ENCODE measurements around the gene PRSS8. TPM values are rescaled to one million over a fixed set of nuclear protein-coding genes. Genes with fewer than 3 reads are reported as not detected.
"Not testable (repeated sequence)": the region's sequence is repeated elsewhere in the genome, so short reads cannot be mapped to it uniquely, and the experiment has no call there.

Gene PRSS8
- total RNA-seq, 2 experiments from 2014 or later = 0.17 TPM; not detected in 1

- no peak for DNase-seq
- ChIA-PET CTCF (interaction anchor here (0.6 to 1.5 kb wide), 3 partner anchors 14 to 315 kb away, joined by 3 to 5 read pairs (median 3); partner anchors contain the start of gene ZNF668), POLR2A (interaction anchor here (1.5 kb wide), 1 partner anchor 11 kb away, joined by 3 read pairs; the partner anchor contains the start of gene KAT8)
- no peaks in the 10 kb centered on the region for H3K27me3 Mint-ChIP-seq
- peak overlapping the region; percentile 77 for H3K4me3 Mint-ChIP-seq
- peaks cover 18% of the 10 kb centered on the region for H3K36me3 Mint-ChIP-seq (ENCODE audit: low read depth)
- H3K27ac Mint-ChIP-seq = peak overlapping the region; percentile 85
- H3K9me3 Mint-ChIP-seq = no peaks in the 10 kb centered on the region
- H3K4me1 Mint-ChIP-seq = peaks cover 29% of the 10 kb centered on the region
Measured at GRCh38 chr16:31106509-31107464, 28.7 kb downstream of the PRSS8 start.

- Mint-ChIP-seq H3K27ac (peak overlapping the region; percentile 46), H3K9me3 (no peaks in the 10 kb centered on the region), H3K4me1 (peaks cover 26% of the 10 kb centered on the region), H3K27me3 (no peaks in the 10 kb centered on the region), H3K36me3 (ENCODE audit: low read depth) (peaks cover 13% of the 10 kb centered on the region), H3K4me3 (no peak overlapping the region)
- ChIA-PET CTCF (no interaction called here), POLR2A (no interaction called here)
- DNase-seq = peak; percentile 76
Measured at GRCh38 chr16:31105677-31106213, 29.8 kb downstream of the PRSS8 start.

- not testable (repeated sequence) for H3K36me3 Mint-ChIP-seq (ENCODE audit: low read depth); DNase-seq; H3K4me1 Mint-ChIP-seq; H3K27ac Mint-ChIP-seq; H3K27me3 Mint-ChIP-seq; H3K4me3 Mint-ChIP-seq; H3K9me3 Mint-ChIP-seq
- ChIA-PET CTCF (interaction anchor here (0.6 to 2.2 kb wide), 8 partner anchors 11 to 157 kb away, joined by 3 to 10 read pairs (median 4); no protein-coding TSS in a partner anchor), POLR2A (interaction anchor here (0.5 kb wide), 1 partner anchor 243 kb away, joined by 3 read pairs; no protein-coding TSS in a partner anchor)
Measured at GRCh38 chr16:31100876-31101641, 34.5 kb downstream of the PRSS8 start.

- no peak for DNase-seq
- Mint-ChIP-seq H3K4me1 (peaks cover 10% of the 10 kb centered on the region), H3K27me3 (no peaks in the 10 kb centered on the region), H3K36me3 (ENCODE audit: low read depth) (no peaks in the 10 kb centered on the region), H3K9me3 (no peaks in the 10 kb centered on the region), H3K27ac (no peak overlapping the region), H3K4me3 (no peak overlapping the region)
- ChIA-PET POLR2A (interaction anchor here (0.5 kb wide), 1 partner anchor 244 kb away, joined by 3 read pairs; no protein-coding TSS in a partner anchor), CTCF (interaction anchor here (0.6 to 2.2 kb wide), 7 partner anchors 12 to 44 kb away, joined by 3 to 10 read pairs (median 4); partner anchors contain the start of gene KAT8)
Measured at GRCh38 chr16:31099860-31100638, 35.5 kb downstream of the PRSS8 start.

- peak within 1 kb of the TSS; percentile 94 for H3K27ac Mint-ChIP-seq
- H3K27me3 Mint-ChIP-seq = no peaks in the 10 kb centered on the region
- peak; percentile 91 for DNase-seq
- no peaks in the 10 kb centered on the region for H3K9me3 Mint-ChIP-seq
- H3K36me3 Mint-ChIP-seq (ENCODE audit: low read depth) = peaks cover 8% of the 10 kb centered on the region
- POLR2A ChIA-PET = no interaction called here
- H3K4me1 Mint-ChIP-seq = peaks cover 33% of the 10 kb centered on the region
- H3K4me3 Mint-ChIP-seq = peak within 1 kb of the TSS; percentile 93
- CTCF ChIA-PET = interaction anchor here (0.7 to 2.5 kb wide), 6 partner anchors 10 to 152 kb away, joined by 3 to 13 read pairs (median 3); partner anchors contain the start of genes ZNF646 and ZNF668
Measured at GRCh38 chr16:31094424-31095120, 41.0 kb downstream of the PRSS8 start, which contains the start of gene VKORC1. Gene VKORC1, minus strand, starts transcription at chr16:31094797. Its CDS starts 68 bp downstream, at chr16:31094729.

- peak overlapping the region; percentile 94 for H3K27ac Mint-ChIP-seq
- H3K36me3 Mint-ChIP-seq (ENCODE audit: low read depth) = peaks cover 11% of the 10 kb centered on the region
- no peak for DNase-seq
- ChIA-PET POLR2A (no interaction called here), CTCF (interaction anchor here (1.0 to 2.5 kb wide), 5 partner anchors 10 to 152 kb away, joined by 3 to 13 read pairs (median 3); partner anchors contain the start of genes ZNF646 and ZNF668)
- H3K4me1 Mint-ChIP-seq = peaks cover 33% of the 10 kb centered on the region
- H3K27me3 Mint-ChIP-seq = no peaks in the 10 kb centered on the region
- no peaks in the 10 kb centered on the region for H3K9me3 Mint-ChIP-seq
- H3K4me3 Mint-ChIP-seq = peak overlapping the region; percentile 93
Measured at GRCh38 chr16:31094088-31094423, 41.5 kb downstream of the PRSS8 start.

GRCh38 chr16:31093132-31093703 lies 42.3 kb downstream of the PRSS8 start:
- no peaks in the 10 kb centered on the region for H3K9me3 Mint-ChIP-seq
- ChIA-PET POLR2A (no interaction called here), CTCF (interaction anchor here (1.0 to 2.6 kb wide), 6 partner anchors 18 to 152 kb away, joined by 3 to 13 read pairs (median 8); partner anchors contain the start of genes ZNF646 and ZNF668)
- no peak for DNase-seq
- H3K4me1 Mint-ChIP-seq = peaks cover 33% of the 10 kb centered on the region
- peak overlapping the region; percentile 66 for H3K4me3 Mint-ChIP-seq
- peaks cover 12% of the 10 kb centered on the region for H3K36me3 Mint-ChIP-seq (ENCODE audit: low read depth)
- H3K27me3 Mint-ChIP-seq = no peaks in the 10 kb centered on the region
- peak overlapping the region; percentile 74 for H3K27ac Mint-ChIP-seq

- Mint-ChIP-seq H3K27me3 (no peaks in the 10 kb centered on the region), H3K27ac (peak overlapping the region; percentile 54), H3K36me3 (ENCODE audit: low read depth) (peaks cover 13% of the 10 kb centered on the region), H3K4me3 (peak overlapping the region; percentile 42), H3K9me3 (no peaks in the 10 kb centered on the region), H3K4me1 (peaks cover 33% of the 10 kb centered on the region)
- DNase-seq = no peak
- POLR2A ChIA-PET = no interaction called here
- CTCF ChIA-PET = interaction anchor here (1.6 to 2.6 kb wide), 4 partner anchors 19 to 151 kb away, joined by 7 to 13 read pairs (median 8); partner anchors contain the start of genes ZNF646 and ZNF668
Measured at GRCh38 chr16:31092330-31092729, 43.2 kb downstream of the PRSS8 start.

GRCh38 chr16:31090540-31090939 lies 45.0 kb downstream of the PRSS8 start:
- no peaks in the 10 kb centered on the region for H3K27me3 Mint-ChIP-seq
- peaks cover 14% of the 10 kb centered on the region for H3K36me3 Mint-ChIP-seq (ENCODE audit: low read depth)
- H3K4me1 Mint-ChIP-seq = peaks cover 27% of the 10 kb centered on the region
- H3K9me3 Mint-ChIP-seq = no peaks in the 10 kb centered on the region
- CTCF ChIA-PET = no interaction called here
- DNase-seq = no peak
- H3K27ac Mint-ChIP-seq = no peak overlapping the region
- no peak overlapping the region for H3K4me3 Mint-ChIP-seq
- POLR2A ChIA-PET = no interaction called here

GRCh38 chr16:31089199-31089598 lies 46.3 kb downstream of the PRSS8 start:
- ChIA-PET CTCF (interaction anchor here (0.6 kb wide), 1 partner anchor 69 kb away, joined by 5 read pairs; no protein-coding TSS in a partner anchor), POLR2A (no interaction called here)
- Mint-ChIP-seq H3K27me3 (no peaks in the 10 kb centered on the region), H3K4me3 (no peak overlapping the region), H3K4me1 (peaks cover 16% of the 10 kb centered on the region), H3K36me3 (ENCODE audit: low read depth) (peaks cover 16% of the 10 kb centered on the region), H3K9me3 (no peaks in the 10 kb centered on the region), H3K27ac (no peak overlapping the region)
- no peak for DNase-seq
